ENCODE data around the gene MEGF6.
A peak's percentile ranks its signal among the peaks of the same experiment; 100 is the strongest.

The MEGF6 gene

GRCh38 chr1:3522112-3522511, 89.2 kb downstream of the MEGF6 start:
- no peak for DNase-seq

- DNase-seq, result no peak
Observed at GRCh38 chr1:3521426-3521825, 89.9 kb downstream of the MEGF6 start.

GRCh38 chr1:3520419-3521378, 90.6 kb downstream of the MEGF6 start:
- no peak for DNase-seq

GRCh38 chr1:3519301-3519885, 91.9 kb downstream of the MEGF6 start:
- DNase-seq, result no peak

- no peak for DNase-seq
Observed at GRCh38 chr1:3518756-3519155, 92.6 kb downstream of the MEGF6 start.

- no peak for DNase-seq
Observed at GRCh38 chr1:3518256-3518655, 93.1 kb downstream of the MEGF6 start.

- DNase-seq, result no peak
Observed at GRCh38 chr1:3516911-3517675, 94.2 kb downstream of the MEGF6 start.

GRCh38 chr1:3516481-3516869, 94.8 kb downstream of the MEGF6 start:
- no peak for DNase-seq

- DNase-seq, result no peak
Observed at GRCh38 chr1:3515774-3516480, 95.4 kb downstream of the MEGF6 start.

GRCh38 chr1:3515272-3515671, 96.0 kb downstream of the MEGF6 start:
- DNase-seq, result no peak

GRCh38 chr1:3514404-3514803, 96.9 kb downstream of the MEGF6 start:
- no peak for DNase-seq

- no peak for DNase-seq
Observed at GRCh38 chr1:3511856-3512255, 99.5 kb downstream of the MEGF6 start.

- no peak for DNase-seq
Observed at GRCh38 chr1:3511306-3511705, 100.0 kb downstream of the MEGF6 start.

GRCh38 chr1:3510956-3511250, 100.4 kb downstream of the MEGF6 start:
- DNase-seq, result no peak

- DNase-seq, result peak in 5 of 56 donors; percentile 15 to 32 (median 18)
Observed at GRCh38 chr1:3510136-3510955, 101.0 kb downstream of the MEGF6 start.

GRCh38 chr1:3509721-3510120, 101.6 kb downstream of the MEGF6 start:
- DNase-seq, result no peak

GRCh38 chr1:3508757-3509415, 102.4 kb downstream of the MEGF6 start:
- DNase-seq, result no peak

GRCh38 chr1:3507636-3508275, 103.6 kb downstream of the MEGF6 start:
- DNase-seq, result no peak

GRCh38 chr1:3506943-3507342, 104.4 kb downstream of the MEGF6 start:
- DNase-seq, result no peak

GRCh38 chr1:3506041-3506440, 105.3 kb downstream of the MEGF6 start:
- DNase-seq, result no peak
